Activated CD4-positive, alpha-beta T cell treated with anti-CD3 and anti-CD28 coated beads for 48 hours (primary cell): ENCODE data around the gene POLR2H.

ENCODE experiments used
- DNase-seq: peaks from one replicate; pipeline ENCODE4 v3.0.0-alpha.2; 2020

The POLR2H gene

DNA sequence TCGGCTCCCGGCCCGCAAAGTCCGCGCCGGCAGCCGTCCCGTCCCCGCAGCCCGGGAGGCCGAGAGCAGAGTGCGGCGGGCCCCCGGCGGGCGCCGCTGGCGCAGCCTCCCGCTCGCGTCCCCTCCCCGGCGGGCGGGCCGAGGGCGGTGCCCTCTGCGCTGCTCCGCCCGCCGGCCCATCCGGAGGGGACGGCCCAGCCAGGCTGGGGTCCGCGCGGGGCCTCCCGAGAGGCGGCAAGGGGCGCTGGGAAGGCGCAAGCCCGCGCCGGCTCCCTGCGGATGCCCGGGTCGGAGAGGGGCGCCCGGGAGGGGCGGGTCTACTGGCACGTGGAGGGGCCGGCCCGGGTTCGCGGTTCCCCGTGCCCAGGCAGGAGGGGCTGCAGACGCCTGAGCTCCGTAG, at the start of gene POLR2H, which contains the start of gene CLCN2:
Gene POLR2H, plus strand, starts transcription at position 179 of the 400 bp plus-strand sequence. CDS start 1,783 bp downstream, outside the sequence.
Gene CLCN2, minus strand, starts transcription at position 74 of the 400 bp plus-strand sequence. CDS start 126 bp downstream, outside the sequence.
- peak; percentile 54 for DNase-seq

- peak; percentile 94 for DNase-seq
These were observed 47.2 kb upstream of the POLR2H start, which contains the start of gene EIF4G1 for GRCh38 chr3:184314363-184314699. TSS of gene EIF4G1 (plus strand) at chr3:184314606. CDS start at chr3:184315797, 1,191 bp downstream.

GRCh38 chr3:184314700-184315542, 46.6 kb upstream of the POLR2H start:
- peak; percentile 68 for DNase-seq

DNA sequence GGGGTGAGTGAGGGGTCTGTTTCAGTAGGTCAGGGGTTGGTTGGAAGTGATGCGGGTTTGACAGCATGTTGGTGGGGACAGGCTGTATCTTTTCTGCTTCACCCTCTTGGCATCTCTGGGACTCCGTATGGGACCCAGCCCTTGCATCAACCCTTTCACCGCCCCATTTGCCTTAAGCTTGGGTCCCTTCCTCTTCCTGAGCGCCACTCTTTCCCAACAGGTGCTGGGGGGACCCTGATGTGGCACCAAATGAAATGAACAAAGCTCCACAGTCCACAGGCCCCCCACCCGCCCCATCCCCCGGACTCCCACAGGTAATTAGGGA, 46.0 kb upstream of the POLR2H start:
- DNase-seq = no peak

DNA sequence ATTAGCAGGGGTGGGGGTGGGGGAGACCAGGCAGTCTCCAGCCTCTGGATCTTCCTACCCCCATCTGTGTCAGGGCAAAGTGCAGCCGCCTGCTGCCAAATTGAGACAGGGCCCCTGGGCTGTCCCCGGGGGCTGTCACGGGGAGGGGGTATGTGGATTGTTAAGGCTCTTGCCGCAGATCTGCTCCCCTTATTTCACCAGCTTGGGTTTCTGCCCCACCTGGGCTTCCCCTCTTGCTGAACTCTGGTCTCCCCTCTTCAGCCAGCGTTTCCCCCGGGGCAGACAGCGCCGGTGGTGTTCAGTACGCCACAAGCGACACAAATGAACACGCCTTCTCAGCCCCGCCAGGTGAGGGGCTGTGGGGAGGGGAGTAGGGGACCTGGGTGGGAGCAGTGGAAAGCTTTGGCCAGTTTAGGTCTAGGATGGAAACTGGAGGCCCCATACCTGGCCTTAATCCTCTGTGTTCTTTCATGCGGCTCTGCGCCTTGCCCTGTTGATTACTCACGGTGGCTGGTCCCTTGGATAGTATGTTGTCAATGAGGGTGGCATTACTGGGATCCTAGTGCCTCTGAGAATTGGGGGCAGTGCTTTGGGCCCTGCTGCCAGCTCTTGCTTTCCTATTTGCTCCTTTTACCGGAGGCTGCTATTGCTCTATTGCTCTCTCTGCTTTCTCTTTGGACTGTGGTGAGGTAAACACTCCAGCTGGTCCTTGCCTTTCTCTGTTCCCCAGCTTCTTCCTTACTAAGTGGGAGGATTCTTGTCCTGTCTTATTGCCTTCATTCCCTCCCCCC, 45.4 kb upstream of the POLR2H start:
- DNase-seq = no peak

- DNase-seq = no peak
These were observed 44.7 kb upstream of the POLR2H start for GRCh38 chr3:184316792-184317191.

DNA sequence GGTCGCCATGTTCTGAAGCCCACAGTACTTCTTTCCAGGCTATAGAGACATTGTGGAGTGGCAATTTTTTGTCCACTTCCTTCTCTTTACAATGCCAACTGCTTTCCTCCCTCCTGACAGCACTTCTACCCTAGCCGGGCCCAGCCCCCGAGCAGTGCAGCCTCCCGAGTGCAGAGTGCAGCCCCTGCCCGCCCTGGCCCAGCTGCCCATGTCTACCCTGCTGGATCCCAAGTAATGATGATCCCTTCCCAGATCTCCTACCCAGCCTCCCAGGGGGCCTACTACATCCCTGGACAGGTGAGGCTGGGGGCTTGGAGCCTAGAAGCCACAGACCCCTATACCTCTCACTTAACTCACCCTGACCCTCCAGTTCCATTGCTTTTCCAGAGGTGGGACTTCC, 44.3 kb upstream of the POLR2H start:
- no peak for DNase-seq

DNA sequence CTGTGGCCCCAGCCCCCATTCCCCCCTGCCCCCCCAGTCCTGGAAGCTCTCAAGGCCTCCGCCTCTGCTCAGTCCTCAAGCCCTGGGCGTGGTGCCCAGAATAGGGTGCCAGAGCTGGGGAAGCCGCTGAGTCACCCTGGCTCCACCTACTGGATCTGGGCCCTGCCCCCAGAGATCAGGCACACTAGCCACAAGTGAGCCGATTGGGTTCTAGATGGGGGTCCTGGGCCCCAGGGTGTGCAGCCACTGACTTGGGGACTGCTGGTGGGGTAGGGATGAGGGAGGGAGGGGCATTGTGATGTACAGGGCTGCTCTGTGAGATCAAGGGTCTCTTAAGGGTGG, 41.4 kb upstream of the POLR2H start:
- DNase-seq = peak; percentile 67

GRCh38 chr3:184321666-184322065, 39.8 kb upstream of the POLR2H start:
- DNase-seq = no peak

GRCh38 chr3:184322731-184323487, 38.6 kb upstream of the POLR2H start:
- no peak for DNase-seq

- DNase-seq = no peak
These were observed 37.8 kb upstream of the POLR2H start for GRCh38 chr3:184323696-184324095.

DNA sequence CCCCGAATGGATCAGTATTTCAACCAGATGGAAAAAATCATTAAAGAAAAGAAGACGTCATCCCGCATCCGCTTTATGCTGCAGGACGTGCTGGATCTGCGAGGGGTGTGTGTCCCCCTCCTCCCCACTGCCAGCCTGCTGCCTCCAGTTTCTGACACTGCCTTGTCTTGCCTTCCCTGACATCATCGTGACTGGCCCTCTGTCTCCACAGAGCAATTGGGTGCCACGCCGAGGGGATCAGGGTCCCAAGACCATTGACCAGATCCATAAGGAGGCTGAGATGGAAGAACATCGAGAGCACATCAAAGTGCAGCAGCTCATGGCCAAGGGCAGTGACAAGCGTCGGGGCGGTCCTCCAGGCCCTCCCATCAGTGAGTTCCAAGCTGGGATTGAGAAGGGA, 36.2 kb upstream of the POLR2H start:
- no peak for DNase-seq

GRCh38 chr3:184325715-184326369, 35.7 kb upstream of the POLR2H start:
- DNase-seq = peak; percentile 62

DNA sequence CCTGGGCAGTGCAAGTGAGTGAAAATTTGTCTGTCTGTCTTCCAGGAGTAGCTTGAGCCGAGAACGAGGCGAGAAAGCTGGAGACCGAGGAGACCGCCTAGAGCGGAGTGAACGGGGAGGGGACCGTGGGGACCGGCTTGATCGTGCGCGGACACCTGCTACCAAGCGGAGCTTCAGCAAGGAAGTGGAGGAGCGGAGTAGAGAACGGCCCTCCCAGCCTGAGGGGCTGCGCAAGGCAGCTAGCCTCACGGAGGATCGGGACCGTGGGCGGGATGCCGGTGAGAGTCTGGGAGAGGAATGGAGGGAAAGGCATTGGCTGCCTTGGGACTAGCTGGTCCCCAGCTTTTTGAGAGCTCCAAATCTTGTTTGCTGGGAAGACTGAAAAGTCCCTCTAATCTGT, 34.3 kb upstream of the POLR2H start:
- DNase-seq = no peak

GRCh38 chr3:184328516-184328915, 33.0 kb upstream of the POLR2H start:
- DNase-seq = no peak

DNA sequence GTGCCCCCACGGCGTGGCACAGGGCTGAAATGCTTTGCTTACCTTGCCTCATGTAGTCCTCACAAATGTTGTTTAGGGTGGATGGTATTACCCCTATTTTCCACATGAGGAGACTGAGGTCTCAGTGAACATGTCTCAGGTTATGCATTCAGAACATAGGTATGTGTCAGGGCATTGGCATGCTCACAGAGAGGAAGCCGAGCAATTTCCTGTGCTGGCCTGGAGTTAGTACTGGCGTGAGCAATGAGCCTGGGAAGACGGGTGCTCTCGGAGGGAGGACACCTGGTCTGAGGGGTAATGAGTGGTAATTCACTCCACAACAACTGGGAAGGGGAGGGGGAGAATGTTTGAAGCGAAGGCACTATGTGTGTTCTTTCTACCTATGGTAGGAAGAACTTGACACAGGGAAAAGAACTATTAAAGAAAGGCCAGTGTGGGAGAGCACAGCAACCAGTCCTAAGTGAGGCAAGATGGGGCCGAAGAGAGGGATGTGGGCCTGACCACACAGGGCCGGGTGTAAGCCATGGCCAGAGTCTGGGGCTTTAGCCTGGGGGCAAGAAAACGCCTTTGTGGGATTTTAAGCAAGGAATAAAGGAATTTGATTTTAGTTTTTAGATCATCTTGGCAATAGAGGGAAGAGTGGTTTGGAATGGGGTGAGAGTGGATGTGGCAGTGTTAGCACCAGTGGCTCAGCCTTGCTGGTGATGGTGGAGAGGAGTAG, 29.0 kb upstream of the POLR2H start:
- no peak for DNase-seq

GRCh38 chr3:184333190-184333589, 28.3 kb upstream of the POLR2H start:
- DNase-seq = no peak

GRCh38 chr3:184333700-184334099, 27.8 kb upstream of the POLR2H start:
- no peak for DNase-seq

GRCh38 chr3:184334470-184335158, 26.9 kb upstream of the POLR2H start:
- DNase-seq = peak; percentile 69

DNA sequence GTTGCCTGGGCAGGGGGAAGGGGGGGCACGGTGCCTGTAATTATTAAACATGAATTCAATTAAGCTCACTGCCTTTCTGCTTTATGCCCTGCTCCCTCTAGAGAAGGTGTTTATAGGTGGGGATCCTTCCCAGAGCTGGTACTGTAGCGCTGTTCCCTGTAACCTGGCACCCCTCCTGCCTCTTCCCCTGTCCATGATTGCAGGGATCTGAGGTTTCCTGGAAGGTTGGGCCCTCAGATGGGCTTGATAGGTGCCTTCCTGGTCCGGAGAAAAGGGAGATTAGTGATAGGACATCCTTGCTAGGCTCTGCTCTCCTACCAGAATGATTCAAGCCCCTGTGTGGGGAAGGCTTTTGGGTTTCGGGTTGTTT, 26.2 kb upstream of the POLR2H start:
- DNase-seq = no peak
